ENCODE results near the gene PEX16. TPM values are rescaled to one million over a fixed set of nuclear protein-coding genes. Genes with fewer than 3 reads are reported as not detected.

The PEX16 gene
- total and polyA plus RNA-seq, 2 of the 13 experiments (the other 11 are each of a cell fraction or from before 2014, with no cell fraction given) = 12.5 to 21.8 TPM

- TF ChIP-seq ATF2 (CRISPR knock-in tag; IDR thresholded peaks at IDR 0.05) = peak; percentile 54; the same call in 1 of the 2 replicates
- TF ChIP-seq CCDC6 (CRISPR knock-in tag; IDR thresholded peaks at IDR 0.05) = 0 out of 2 replicates have a peak, but pooled peaks have one; percentile 39
- TF ChIP-seq ZNF256 (CRISPR knock-in tag; conservative IDR thresholded peaks at IDR 0.05) = no peak
- no peak for TF ChIP-seq ZNF782 (CRISPR knock-in tag; IDR thresholded peaks at IDR 0.05; ENCODE audit: borderline replicate concordance)
- TF ChIP-seq HNRNPLL (IDR thresholded peaks at IDR 0.05; ENCODE audit: low read depth, low read length, poor library complexity, severe bottlenecking) = peak; percentile 69
- TF ChIP-seq ARID5B (CRISPR knock-in tag; IDR thresholded peaks at IDR 0.05) = 0 out of 2 replicates have a peak, but pooled peaks have one; percentile 11
- no peak for TF ChIP-seq EED (CRISPR knock-in tag; IDR thresholded peaks at IDR 0.05)
- TF ChIP-seq, protein P1, sequence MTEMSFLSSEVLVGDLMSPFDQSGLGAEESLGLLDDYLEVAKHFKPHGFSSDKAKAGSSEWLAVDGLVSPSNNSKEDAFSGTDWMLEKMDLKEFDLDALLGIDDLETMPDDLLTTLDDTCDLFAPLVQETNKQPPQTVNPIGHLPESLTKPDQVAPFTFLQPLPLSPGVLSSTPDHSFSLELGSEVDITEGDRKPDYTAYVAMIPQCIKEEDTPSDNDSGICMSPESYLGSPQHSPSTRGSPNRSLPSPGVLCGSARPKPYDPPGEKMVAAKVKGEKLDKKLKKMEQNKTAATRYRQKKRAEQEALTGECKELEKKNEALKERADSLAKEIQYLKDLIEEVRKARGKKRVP (CRISPR knock-in tag; IDR thresholded peaks at IDR 0.05) = no peak
- TF ChIP-seq ZNF619 (CRISPR knock-in tag; IDR thresholded peaks at IDR 0.05) = no peak
- TF ChIP-seq SETDB1 (CRISPR knock-in tag; IDR thresholded peaks at IDR 0.05; ENCODE audit: borderline replicate concordance) = no peak
- no peak for TF ChIP-seq TRIM22 (IDR thresholded peaks at IDR 0.05)
- no peak for TF ChIP-seq PRDM15 (CRISPR knock-in tag; IDR thresholded peaks at IDR 0.05)
- no peak for TF ChIP-seq DR1 (CRISPR knock-in tag; IDR thresholded peaks at IDR 0.05)
- TF ChIP-seq MIER2 (CRISPR knock-in tag; IDR thresholded peaks at IDR 0.05) = peak; percentile 95
- TF ChIP-seq, protein P2, sequence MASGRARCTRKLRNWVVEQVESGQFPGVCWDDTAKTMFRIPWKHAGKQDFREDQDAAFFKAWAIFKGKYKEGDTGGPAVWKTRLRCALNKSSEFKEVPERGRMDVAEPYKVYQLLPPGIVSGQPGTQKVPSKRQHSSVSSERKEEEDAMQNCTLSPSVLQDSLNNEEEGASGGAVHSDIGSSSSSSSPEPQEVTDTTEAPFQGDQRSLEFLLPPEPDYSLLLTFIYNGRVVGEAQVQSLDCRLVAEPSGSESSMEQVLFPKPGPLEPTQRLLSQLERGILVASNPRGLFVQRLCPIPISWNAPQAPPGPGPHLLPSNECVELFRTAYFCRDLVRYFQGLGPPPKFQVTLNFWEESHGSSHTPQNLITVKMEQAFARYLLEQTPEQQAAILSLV (CRISPR knock-in tag; IDR thresholded peaks at IDR 0.05; ENCODE audit: borderline replicate concordance) = no peak
Observed at GRCh38 chr11:45885274-45885920, 32.3 kb downstream of the PEX16 start, which contains the start of gene MAPK8IP1 (continued).
